Natural killer cell treated with Interleukin-12 subunit alpha and Interleukin-12 subunit beta and Interleukin-15 and Interleukin-18, amount 100 ng/mL, for 72 hours (primary cell): ENCODE measurements around the gene SIX2. TPM values are rescaled to one million over a fixed set of nuclear protein-coding genes. Genes with fewer than 3 reads are reported as not detected.
A peak's percentile ranks its signal among the peaks of the same experiment; 100 is the strongest.

ENCODE experiments used
- ATAC-seq, 2 donors: fragments of 150-1000 bp; cut with Tn5 transposase in 1 of 2; sonication (Bioruptor Pico), chemical (Tn5 transposase) in 1 of 2; 2 replicates each; pipeline ENCODE4 v1.10.0; 2021
- DNase-seq: peaks from one replicate; pipeline ENCODE4 v3.0.0; 2022; ENCODE audit warnings: low spot score
- H3K27ac Mint-ChIP-seq, 2 donors: 1 replicate in 1 of 2; 2 replicates in 1 of 2; pipeline ENCODE4 v1.8.0; 2022; ENCODE audit warnings: mixed read lengths in 2 of 2, mild to moderate bottlenecking in 1 of 2, moderate library complexity in 1 of 2
- H3K27me3 Mint-ChIP-seq, 2 donors: 1 replicate in 1 of 2; 2 replicates in 1 of 2; pipeline ENCODE4 v1.8.0; 2022; ENCODE audit warnings: mixed read lengths in 2 of 2
- H3K36me3 Mint-ChIP-seq: one replicate; pipeline ENCODE4 v1.8.0; 2022; ENCODE audit warnings: mixed read lengths
- H3K4me1 Mint-ChIP-seq, 2 donors: 1 replicate in 1 of 2; 2 replicates in 1 of 2; pipeline ENCODE4 v1.8.0; 2022; ENCODE audit warnings: low read depth in 2 of 2, mixed read lengths in 2 of 2, mild to moderate bottlenecking in 1 of 2
- H3K4me3 Mint-ChIP-seq: one replicate; pipeline ENCODE4 v1.8.0; 2022; ENCODE audit warnings: mixed read lengths
- H3K9me3 Mint-ChIP-seq: 2 replicates; pipeline ENCODE4 v1.8.0; 2022; ENCODE audit warnings: mixed read lengths
- total RNA-seq, 2 donors: library from RNA; stranded (reverse); gene quantifications; one replicate each; pipeline ENCODE4 v1.2.3, GENCODE V29; 2022

SIX2 gene
- total RNA-seq, 2 donors from 2014 or later = not detected

DNA sequence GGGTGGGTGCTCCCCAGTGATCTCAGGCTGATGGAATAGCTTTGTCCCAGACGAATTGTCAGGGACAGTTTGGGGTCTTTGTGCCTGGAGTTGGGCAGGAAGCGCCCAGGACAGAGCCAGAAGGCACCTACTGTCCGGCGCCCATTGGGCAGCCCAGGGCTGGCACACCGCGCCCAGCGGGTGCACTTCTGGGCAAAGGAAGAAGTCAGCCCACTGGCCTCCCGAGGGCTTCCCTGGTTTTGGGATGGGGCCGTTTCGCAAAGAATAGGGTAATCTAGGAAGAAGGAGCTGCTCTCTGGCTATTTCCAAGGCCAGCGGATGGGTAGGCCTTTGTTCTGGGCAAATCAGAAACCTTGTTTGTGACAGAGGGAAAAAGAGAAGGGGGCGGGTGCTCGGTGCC lies 3.5 kb upstream of the SIX2 start:
- no peak for ATAC-seq
- H3K27ac Mint-ChIP-seq = no peak overlapping the region
- H3K4me3 Mint-ChIP-seq = no peak overlapping the region
- H3K27me3 Mint-ChIP-seq = peaks cover 46 to 48% of the 10 kb centered on the region in 2 donors
- peaks cover 0 to 14% of the 10 kb centered on the region in 2 donors for H3K4me1 Mint-ChIP-seq
- no peak for DNase-seq
- no peaks in the 10 kb centered on the region for H3K9me3 Mint-ChIP-seq
- no peaks in the 10 kb centered on the region for H3K36me3 Mint-ChIP-seq

DNA sequence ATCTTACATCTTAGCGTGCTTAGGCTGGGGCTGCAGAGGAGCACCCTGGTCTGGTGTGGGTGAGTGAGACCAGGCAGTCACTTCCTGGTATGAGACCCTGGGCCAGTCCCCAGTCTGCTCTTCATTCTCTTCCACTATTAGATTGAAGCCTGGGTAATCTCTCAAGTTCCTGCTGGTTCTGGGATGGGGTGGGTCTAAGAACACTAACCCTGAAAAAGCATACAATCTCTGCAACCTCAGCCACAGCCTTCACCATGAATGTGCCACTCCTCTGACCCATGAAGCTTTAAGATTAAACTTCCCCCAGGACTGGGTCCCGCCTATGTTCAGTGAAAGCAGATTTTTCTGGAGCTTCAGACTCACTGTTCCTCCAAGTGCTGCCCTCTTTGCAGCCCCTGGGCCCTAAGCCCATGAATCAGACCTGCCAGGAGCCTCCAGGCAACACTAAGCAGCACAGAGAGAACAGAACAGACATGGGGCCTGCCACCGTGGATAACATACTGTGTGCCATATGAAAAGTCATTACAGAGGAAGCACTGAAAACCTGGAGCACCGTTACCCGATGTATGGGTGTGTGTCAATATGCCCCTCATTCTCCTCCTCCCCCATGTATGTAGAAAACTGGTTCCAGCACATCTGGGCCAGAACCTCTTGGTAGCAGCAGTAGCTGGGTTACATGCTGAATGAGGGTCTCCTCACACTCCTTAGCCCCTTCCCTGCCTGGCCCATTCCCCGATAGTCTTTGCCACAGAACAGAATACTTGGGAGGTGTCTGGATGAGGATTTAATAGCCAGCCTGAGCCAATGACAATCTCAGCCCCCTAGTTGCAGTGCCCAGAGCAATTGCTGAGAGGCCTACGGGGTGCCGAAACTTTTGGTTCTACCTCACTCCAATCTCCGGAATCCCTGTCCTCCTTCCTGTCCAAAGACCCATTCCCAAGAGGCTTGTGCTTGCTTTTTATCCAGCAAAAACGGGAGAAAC lies 2.7 kb upstream of the SIX2 start:
- Mint-ChIP-seq H3K27ac (no peak overlapping the region), H3K4me3 (no peak overlapping the region), H3K36me3 (no peaks in the 10 kb centered on the region), H3K27me3 (peaks cover 51 to 53% of the 10 kb centered on the region in 2 donors), H3K9me3 (no peaks in the 10 kb centered on the region), H3K4me1 (peaks cover 0 to 14% of the 10 kb centered on the region in 2 donors)
- peak; percentile 40 for DNase-seq
- no peak for ATAC-seq

DNA sequence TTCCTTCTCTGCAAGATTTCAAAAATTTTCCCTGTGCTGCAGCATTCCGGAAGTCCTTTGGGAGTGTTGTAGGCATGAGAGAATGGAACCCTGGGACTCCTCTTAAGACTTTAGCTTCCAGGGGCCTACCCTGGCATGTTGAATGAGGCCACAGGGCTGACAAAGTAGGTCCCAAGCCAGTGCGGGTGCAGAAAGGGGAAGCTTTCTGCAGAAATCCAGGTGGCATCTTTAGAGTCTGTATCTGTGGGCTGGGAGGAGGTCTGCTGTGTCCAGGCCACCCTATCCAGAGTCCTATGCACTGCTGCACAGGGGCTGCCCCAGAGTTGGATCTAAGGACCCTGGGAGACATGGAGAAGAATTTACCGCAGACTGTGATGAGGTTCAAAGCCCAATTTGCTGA lies 1.9 kb upstream of the SIX2 start:
- no peak overlapping the region for H3K4me3 Mint-ChIP-seq
- no peak for ATAC-seq
- H3K36me3 Mint-ChIP-seq = no peaks in the 10 kb centered on the region
- H3K27ac Mint-ChIP-seq = no peak overlapping the region
- H3K9me3 Mint-ChIP-seq = no peaks in the 10 kb centered on the region
- DNase-seq = no peak
- H3K27me3 Mint-ChIP-seq = peaks cover 57 to 58% of the 10 kb centered on the region in 2 donors
- peaks cover 6 to 14% of the 10 kb centered on the region in 2 donors for H3K4me1 Mint-ChIP-seq

DNA sequence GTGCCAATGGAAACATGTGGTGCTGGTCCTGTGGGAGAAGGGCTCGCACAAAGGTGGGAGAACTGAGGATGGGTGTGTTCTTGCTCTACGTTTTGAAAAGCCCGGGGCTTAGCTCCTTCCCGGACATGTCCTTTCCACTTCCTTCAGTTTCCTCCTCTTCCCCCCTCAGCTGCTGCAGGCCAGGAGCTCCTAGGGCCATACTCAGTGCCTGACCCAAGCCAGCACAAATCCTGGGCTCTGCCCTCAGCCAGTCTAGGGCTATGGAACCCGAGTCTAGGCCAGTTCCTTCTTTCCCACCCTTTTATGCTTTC lies 1.4 kb upstream of the SIX2 start:
- no peak for ATAC-seq
- no peak for DNase-seq
- Mint-ChIP-seq H3K27ac (no peak overlapping the region), H3K9me3 (no peaks in the 10 kb centered on the region), H3K27me3 (peaks cover 54 to 57% of the 10 kb centered on the region in 2 donors), H3K4me1 (peaks cover 6 to 14% of the 10 kb centered on the region in 2 donors), H3K4me3 (peak overlapping the region; percentile 18), H3K36me3 (no peaks in the 10 kb centered on the region)

DNA sequence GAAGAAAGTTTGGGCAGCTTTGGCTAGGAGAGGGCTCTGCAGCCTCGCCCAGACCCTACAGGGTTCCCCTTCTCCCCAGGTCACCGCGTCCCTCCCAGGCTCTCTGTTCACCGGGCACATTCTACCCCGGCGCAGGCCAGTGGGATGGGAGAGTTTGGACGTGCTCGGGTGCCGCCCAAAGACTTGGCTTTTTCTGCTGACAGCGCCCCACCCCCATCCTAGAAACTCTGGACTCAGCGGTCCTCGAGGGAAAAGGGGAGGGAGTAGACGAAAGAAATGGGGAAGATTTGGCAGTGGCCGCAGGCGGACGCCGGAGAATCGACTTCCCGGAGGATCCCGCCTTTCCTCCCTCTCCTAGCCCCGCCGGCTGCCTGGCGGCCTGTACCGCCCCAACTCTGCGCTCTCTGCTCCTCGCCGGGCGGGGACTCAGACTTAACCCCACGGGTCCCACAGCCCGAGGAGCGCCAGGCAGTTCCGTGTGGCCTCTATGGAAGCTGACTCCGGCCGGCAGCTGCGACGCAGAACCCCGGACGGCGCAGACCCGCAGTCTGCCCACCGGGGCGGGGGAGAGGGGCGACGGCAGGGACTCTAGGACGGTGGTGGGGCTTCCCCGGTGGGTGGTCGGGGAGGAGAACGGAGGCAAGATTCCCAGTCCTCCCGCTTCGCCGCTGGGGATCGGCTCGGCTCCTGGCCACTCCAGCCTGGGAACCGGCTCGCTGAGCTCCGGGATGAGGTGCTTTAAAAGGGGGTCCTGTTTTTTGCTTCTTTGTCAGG lies 863 bp upstream of the SIX2 start:
- no peaks in the 10 kb centered on the region for H3K36me3 Mint-ChIP-seq
- no peaks in the 10 kb centered on the region for H3K9me3 Mint-ChIP-seq
- DNase-seq (peak; percentile 53), ATAC-seq (no peak)
- H3K27me3 Mint-ChIP-seq = peaks cover 52 to 57% of the 10 kb centered on the region in 2 donors
- peak overlapping the region; percentile 44 for H3K4me3 Mint-ChIP-seq
- H3K27ac Mint-ChIP-seq = no peak overlapping the region
- H3K4me1 Mint-ChIP-seq = peaks cover 6 to 14% of the 10 kb centered on the region in 2 donors

DNA sequence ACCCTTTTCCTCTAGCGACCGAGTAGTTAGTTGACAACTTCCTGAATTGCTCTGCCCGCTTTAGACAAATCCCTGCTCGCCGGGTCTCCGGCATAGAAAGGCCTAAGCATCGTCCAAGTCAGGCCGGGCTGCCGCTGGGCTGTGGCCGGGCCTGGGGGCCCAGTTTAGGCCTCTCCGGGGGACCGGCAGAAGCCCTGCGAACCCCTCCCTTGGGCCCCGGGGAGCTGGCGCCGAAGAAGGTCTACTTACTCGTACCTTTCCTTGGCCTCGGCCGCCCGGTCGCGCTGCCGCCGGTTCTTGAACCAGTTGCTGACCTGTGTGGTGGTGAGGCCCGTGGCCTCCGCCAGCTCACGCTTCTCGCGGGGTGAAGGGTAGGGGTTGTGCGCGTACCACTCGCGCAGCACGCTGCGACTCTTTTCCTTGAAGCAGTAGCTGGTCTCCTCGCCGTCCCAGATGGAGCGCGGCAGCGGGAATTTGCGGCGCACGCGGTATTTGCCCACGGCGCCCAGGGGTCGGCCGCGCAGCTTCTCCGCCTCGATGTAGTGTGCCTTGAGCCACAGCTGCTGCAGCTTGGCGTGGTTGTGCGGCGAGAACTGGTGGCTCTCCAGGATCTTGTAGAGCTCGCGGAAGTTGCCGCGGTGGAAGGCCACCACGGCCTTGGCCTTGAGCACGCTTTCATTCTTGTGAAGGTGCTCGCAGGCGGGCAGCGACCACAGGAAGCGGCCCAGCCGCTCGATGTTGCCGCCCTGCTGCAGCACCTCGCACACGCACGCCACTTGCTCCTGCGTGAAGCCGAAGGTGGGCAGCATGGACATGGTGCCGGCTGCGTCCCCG lies 739 bp downstream of the SIX2 start:
- peaks cover 49 to 53% of the 10 kb centered on the region in 2 donors for H3K27me3 Mint-ChIP-seq
- peak; percentile 34 for DNase-seq
- no peaks in the 10 kb centered on the region for H3K9me3 Mint-ChIP-seq
- H3K36me3 Mint-ChIP-seq = no peaks in the 10 kb centered on the region
- H3K4me3 Mint-ChIP-seq = peak overlapping the region; percentile 39
- peaks cover 6 to 14% of the 10 kb centered on the region in 2 donors for H3K4me1 Mint-ChIP-seq
- H3K27ac Mint-ChIP-seq = no peak overlapping the region
- ATAC-seq = peak in 1 of 2 donors; percentile 22

DNA sequence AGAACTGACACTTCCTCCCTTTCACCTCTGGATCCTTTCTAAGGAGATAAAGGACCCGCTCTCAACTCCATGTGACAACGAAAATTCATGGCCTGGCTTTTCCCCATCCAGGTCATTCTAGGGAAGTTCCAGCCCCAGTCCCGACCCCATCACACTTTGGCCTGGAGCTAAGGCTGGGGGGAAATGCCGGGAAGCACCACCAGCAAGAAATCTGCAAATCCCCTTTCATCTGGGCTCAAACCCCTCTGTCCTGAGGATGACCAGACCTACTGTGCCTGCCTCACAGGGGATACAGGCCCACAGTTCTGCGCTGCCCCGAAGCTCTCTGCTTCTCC lies 1.3 kb downstream of the SIX2 start:
- peaks cover 55 to 59% of the 10 kb centered on the region in 2 donors for H3K27me3 Mint-ChIP-seq
- no peaks in the 10 kb centered on the region for H3K36me3 Mint-ChIP-seq
- no peak overlapping the region for H3K27ac Mint-ChIP-seq
- no peak overlapping the region for H3K4me3 Mint-ChIP-seq
- ATAC-seq (no peak), DNase-seq (peak; percentile 10)
- no peaks in the 10 kb centered on the region for H3K9me3 Mint-ChIP-seq
- H3K4me1 Mint-ChIP-seq = peaks cover 6 to 14% of the 10 kb centered on the region in 2 donors

DNA sequence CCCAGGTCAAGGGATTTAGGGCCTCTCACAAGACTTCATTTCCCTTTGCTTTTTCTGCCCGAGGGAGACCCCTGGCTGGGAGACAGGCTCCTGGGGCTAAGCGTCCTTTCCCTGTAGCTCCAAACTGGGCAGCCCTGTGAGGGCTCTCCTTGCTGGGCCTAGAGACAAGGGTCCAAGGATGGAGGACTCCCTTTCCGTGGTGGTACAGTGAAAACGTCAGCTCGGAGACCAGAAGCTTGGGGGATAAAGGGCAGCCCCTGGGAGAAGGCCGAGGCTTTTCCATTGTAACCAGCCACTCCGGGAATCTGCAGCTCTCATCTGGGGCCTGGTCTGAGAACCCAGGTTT lies 2.3 kb downstream of the SIX2 start:
- ATAC-seq (no peak), DNase-seq (peak; percentile 15)
- Mint-ChIP-seq H3K4me1 (peaks cover 6 to 14% of the 10 kb centered on the region in 2 donors), H3K9me3 (no peaks in the 10 kb centered on the region), H3K27ac (no peak overlapping the region), H3K27me3 (peaks cover 52 to 59% of the 10 kb centered on the region in 2 donors), H3K4me3 (no peak overlapping the region), H3K36me3 (no peaks in the 10 kb centered on the region)

DNA sequence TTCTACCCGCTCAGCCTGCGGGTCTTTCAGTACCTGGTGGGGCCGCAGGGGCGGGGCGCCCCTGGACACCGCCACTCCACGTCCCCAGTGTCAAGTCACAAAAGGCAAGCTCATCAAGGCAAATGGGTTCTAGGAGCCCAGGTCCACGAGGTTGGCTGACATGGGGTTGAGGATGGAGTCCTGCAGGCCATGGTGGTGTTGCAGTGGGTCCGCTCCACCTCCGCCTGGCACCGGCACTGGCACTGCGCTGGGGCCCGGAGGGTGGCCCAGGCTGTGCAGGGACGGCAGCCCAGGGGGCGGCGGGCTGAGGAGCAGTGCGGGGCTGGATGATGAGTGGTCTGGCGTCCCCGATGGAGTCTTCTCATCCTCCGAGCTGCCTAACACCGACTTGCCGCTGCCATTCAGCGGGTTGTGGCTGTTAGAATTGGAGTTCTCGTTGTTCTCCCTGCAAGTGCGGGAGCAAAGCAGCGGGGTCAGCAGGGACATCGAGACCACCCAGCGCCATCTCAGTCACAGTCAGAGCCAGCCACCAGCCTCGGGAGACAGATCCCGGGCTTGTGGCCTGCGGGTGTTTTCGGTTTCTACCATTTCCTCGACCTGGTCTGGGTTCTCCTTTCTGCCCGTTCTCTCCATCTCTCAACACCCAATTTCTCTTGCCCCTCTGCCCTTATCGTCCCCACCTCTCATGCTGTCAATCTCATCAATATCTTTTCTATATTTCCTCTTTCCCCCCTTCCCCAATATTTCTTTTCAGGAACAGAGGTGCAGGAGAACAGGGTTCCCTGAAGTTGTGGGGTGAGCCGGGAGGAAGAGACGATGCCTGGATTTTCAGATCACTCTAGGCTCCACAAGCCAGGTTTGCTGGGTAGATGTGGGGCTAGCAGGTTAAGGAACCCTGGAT lies 3.0 kb downstream of the SIX2 start:
- Mint-ChIP-seq H3K27ac (no peak overlapping the region), H3K4me1 (peaks cover 6 to 10% of the 10 kb centered on the region in 2 donors), H3K4me3 (no peak overlapping the region), H3K36me3 (no peaks in the 10 kb centered on the region), H3K27me3 (peaks cover 52 to 58% of the 10 kb centered on the region in 2 donors), H3K9me3 (no peaks in the 10 kb centered on the region)
- no peak for ATAC-seq
- DNase-seq = no peak

DNA sequence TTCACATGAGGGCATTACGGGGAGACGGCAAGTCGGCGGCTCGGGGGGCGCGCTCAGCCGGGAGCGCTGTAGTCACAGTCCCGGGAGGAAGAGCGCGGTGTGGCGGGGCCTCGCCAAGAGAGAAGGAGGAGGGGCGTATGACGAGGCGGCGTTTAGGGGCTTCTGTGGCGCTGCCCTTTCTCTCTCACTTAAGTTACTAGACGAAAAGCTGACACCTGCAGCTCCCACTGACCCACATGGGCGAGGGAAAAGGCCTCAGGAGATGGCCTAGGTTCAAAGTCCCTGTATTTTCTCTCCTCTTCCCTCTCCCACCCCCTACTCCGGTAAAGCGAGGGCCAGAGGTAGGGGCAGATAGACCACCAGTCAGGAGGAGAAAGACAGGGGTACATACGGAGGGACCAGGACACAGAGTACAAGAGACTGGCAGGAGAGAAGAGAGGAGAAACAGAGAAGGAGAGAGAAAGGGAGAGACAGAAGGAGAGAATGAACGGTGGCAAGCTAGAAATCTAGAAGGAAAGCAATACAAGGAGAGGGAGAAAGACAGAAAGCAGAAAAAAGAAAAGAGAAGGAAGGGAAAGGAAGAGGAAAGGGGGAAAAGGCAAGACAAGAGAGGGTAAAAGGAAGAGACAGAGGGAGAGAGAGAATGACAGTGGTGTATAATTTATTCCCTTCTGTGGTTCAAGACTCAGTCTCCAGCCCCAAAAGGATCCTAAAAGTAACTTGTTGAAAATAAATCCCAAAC lies 3.8 kb downstream of the SIX2 start:
- ATAC-seq (no peak), DNase-seq (no peak)
- H3K4me3 Mint-ChIP-seq = no peak overlapping the region
- peaks cover 6 to 7% of the 10 kb centered on the region in 2 donors for H3K4me1 Mint-ChIP-seq
- H3K27ac Mint-ChIP-seq = no peak overlapping the region
- no peaks in the 10 kb centered on the region for H3K9me3 Mint-ChIP-seq
- H3K36me3 Mint-ChIP-seq = no peaks in the 10 kb centered on the region
- peaks cover 49% of the 10 kb centered on the region in 2 donors for H3K27me3 Mint-ChIP-seq

DNA sequence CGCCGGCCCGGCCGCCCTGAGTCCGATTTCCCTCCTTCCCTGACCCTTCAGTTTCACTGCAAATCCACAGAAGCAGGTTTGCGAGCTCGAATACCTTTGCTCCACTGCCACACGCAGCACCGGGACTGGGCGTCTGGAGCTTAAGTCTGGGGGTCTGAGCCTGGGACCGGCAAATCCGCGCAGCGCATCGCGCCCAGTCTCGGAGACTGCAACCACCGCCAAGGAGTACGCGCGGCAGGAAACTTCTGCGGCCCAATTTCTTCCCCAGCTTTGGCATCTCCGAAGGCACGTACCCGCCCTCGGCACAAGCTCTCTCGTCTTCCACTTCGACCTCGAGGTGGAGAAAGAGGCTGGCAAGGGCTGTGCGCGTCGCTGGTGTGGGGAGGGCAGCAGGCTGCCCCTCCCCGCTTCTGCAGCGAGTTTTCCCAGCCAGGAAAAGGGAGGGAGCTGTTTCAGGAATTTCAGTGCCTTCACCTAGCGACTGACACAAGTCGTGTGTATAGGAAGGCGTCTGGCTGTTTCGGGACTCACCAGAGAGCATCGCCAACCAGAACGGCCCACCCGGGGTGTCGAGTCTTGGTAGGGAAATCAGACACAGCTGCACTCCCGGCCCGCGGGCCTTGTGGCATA lies 4.6 kb downstream of the SIX2 start:
- ATAC-seq (no peak), DNase-seq (no peak)
- no peaks in the 10 kb centered on the region for H3K36me3 Mint-ChIP-seq
- peaks cover 49 to 53% of the 10 kb centered on the region in 2 donors for H3K27me3 Mint-ChIP-seq
- H3K4me3 Mint-ChIP-seq = no peak overlapping the region
- H3K27ac Mint-ChIP-seq = no peak overlapping the region
- H3K9me3 Mint-ChIP-seq = no peaks in the 10 kb centered on the region
- H3K4me1 Mint-ChIP-seq = peaks cover 6 to 7% of the 10 kb centered on the region in 2 donors
